Liver (tissue), 9 donors: ENCODE measurements around the gene TLCD3A. TPM values are rescaled to one million over a fixed set of nuclear protein-coding genes. Genes with fewer than 3 reads are reported as not detected.

Experiments
- DNase-seq: peaks from one replicate; pipeline ENCODE4 v3.0.0-alpha.2; 2017; ENCODE audit warnings: low spot score
- H3K27ac ChIP-seq, 2 donors: one replicate each; pipeline ENCODE4 v1.7.0; 2013; ENCODE audit warnings: inconsistent platforms in 2 of 2, low read length in 2 of 2, control low read depth in 1 of 2, low read depth in 1 of 2, mild to moderate bottlenecking in 1 of 2
- H3K27me3 ChIP-seq, 4 donors: one replicate each; pipeline versions ENCODE4 v1.6.1 to v1.7.0; 2013; ENCODE audit warnings: low read length in 3 of 4, inconsistent platforms in 1 of 4, mild to moderate bottlenecking in 1 of 4, moderate library complexity in 1 of 4; ENCODE audit not compliant: control insufficient read depth in 4 of 4, insufficient read depth in 4 of 4
- H3K36me3 ChIP-seq, 4 donors: one replicate each; pipeline versions ENCODE4 v1.6.1 to v1.7.0; 2013; ENCODE audit warnings: low read length in 3 of 4, mild to moderate bottlenecking in 3 of 4, low read depth in 1 of 4, moderate library complexity in 1 of 4; ENCODE audit not compliant: control insufficient read depth in 4 of 4, insufficient read depth in 3 of 4
- H3K4me1 ChIP-seq, 4 donors: one replicate each; pipeline versions ENCODE4 v1.6.1 to v1.7.0; 2013; ENCODE audit warnings: low read length in 3 of 4, mild to moderate bottlenecking in 3 of 4, moderate library complexity in 1 of 4; ENCODE audit not compliant: control insufficient read depth in 4 of 4, insufficient read depth in 4 of 4
- H3K4me3 ChIP-seq, 3 donors: one replicate each; pipeline versions ENCODE4 v1.6.1 to v1.7.0; 2013; ENCODE audit warnings: low read length in 3 of 3, control low read depth in 1 of 3, low read depth in 1 of 3, mild to moderate bottlenecking in 1 of 3
- H3K9ac ChIP-seq, 2 donors: one replicate each; pipeline ENCODE4 v1.7.0; 2013; ENCODE audit warnings: low read length in 2 of 2, mild to moderate bottlenecking in 2 of 2, moderate library complexity in 2 of 2, control low read depth in 1 of 2, low read depth in 1 of 2
- H3K9me3 ChIP-seq, 4 donors: one replicate each; pipeline versions ENCODE4 v1.6.1 to v1.7.0; 2013; ENCODE audit warnings: low read length in 3 of 4; ENCODE audit not compliant: control insufficient read depth in 4 of 4
- ATF3 ChIP-seq: IDR thresholded peaks from 2 replicates; pipeline ENCODE4 v1.6.1; 2016; ENCODE audit warnings: antibody characterized with exemption
- CTCF ChIP-seq: fragments of 150-350 bp; IDR thresholded peaks from 2 replicates; pipeline ENCODE4 v1.5.1; 2017; ENCODE audit warnings: improper control_type of control experiment, low read depth, low read length; ENCODE audit not compliant: missing input control
- EGR1 ChIP-seq, 2 donors: IDR thresholded peaks; 2 replicates each; pipeline ENCODE4 v1.6.1; 2016 to 2018; ENCODE audit warnings: antibody characterized with exemption in 2 of 2, low read depth in 2 of 2
- FOXA1 ChIP-seq: IDR thresholded peaks from 2 replicates; pipeline ENCODE4 v1.6.1; 2016; ENCODE audit warnings: antibody characterized with exemption
- FOXA2 ChIP-seq: IDR thresholded peaks from 2 replicates; pipeline ENCODE4 v1.6.1; 2016; ENCODE audit warnings: antibody characterized with exemption
- GABPA ChIP-seq, 2 donors: IDR thresholded peaks in 1 of 2; conservative IDR thresholded peaks in 1 of 2; 2 replicates each; pipeline ENCODE4 v1.6.1; 2016; ENCODE audit warnings: antibody characterized with exemption in 2 of 2, mild to moderate bottlenecking in 1 of 2, moderate library complexity in 1 of 2
- HNF4A ChIP-seq, 2 donors: conservative IDR thresholded peaks; 2 replicates each; pipeline ENCODE4 v1.6.1; 2016; ENCODE audit warnings: antibody characterized with exemption in 2 of 2, mild to moderate bottlenecking in 2 of 2
- HNF4G ChIP-seq: IDR thresholded peaks from 2 replicates; pipeline ENCODE4 v1.6.1; 2016; ENCODE audit warnings: antibody characterized with exemption
- JUND ChIP-seq, 2 donors: IDR thresholded peaks; 2 replicates each; pipeline ENCODE4 v1.6.1; 2016; ENCODE audit warnings: antibody characterized with exemption in 2 of 2
- MAX ChIP-seq: IDR thresholded peaks from 2 replicates; pipeline ENCODE4 v1.6.1; 2016; ENCODE audit warnings: antibody characterized with exemption
- NR2F2 ChIP-seq: IDR thresholded peaks from 2 replicates; pipeline ENCODE4 v1.6.1; 2016; ENCODE audit warnings: antibody characterized with exemption
- RAD21 ChIP-seq, 2 donors: IDR thresholded peaks; 2 replicates each; pipeline ENCODE4 v1.6.1; 2016; ENCODE audit warnings: antibody characterized with exemption in 2 of 2, mild to moderate bottlenecking in 2 of 2
- REST ChIP-seq: IDR thresholded peaks from 2 replicates; pipeline ENCODE4 v1.6.1; 2016; ENCODE audit warnings: antibody characterized with exemption, mild to moderate bottlenecking
- RXRA ChIP-seq, 2 donors: IDR thresholded peaks; 2 replicates each; pipeline ENCODE4 v1.6.1; 2017 to 2018; ENCODE audit warnings: antibody characterized with exemption in 2 of 2, mild to moderate bottlenecking in 1 of 2
- SP1 ChIP-seq: IDR thresholded peaks from 2 replicates; pipeline ENCODE4 v1.6.1; 2018; ENCODE audit warnings: antibody characterized with exemption, mild to moderate bottlenecking
- TAF1 ChIP-seq: conservative IDR thresholded peaks from 2 replicates; pipeline ENCODE4 v1.6.1; 2016; ENCODE audit warnings: antibody characterized with exemption, mild to moderate bottlenecking
- YY1 ChIP-seq: IDR thresholded peaks from 2 replicates; pipeline ENCODE4 v1.6.1; 2016; ENCODE audit warnings: antibody characterized with exemption, mild to moderate bottlenecking
- ZBTB33 ChIP-seq: IDR thresholded peaks from 2 replicates; pipeline ENCODE4 v1.6.1; 2016; ENCODE audit warnings: antibody characterized with exemption
- WGBS: extraction: QIAGEN DNeasy Blood & Tissue Kit; methylation state at CpG from one replicate; pipeline ENCODE4 v1.1.7; 2013; 5-methylcytosine and 5-hydroxymethylcytosine counted together
- polyA plus RNA-seq, 2 donors: library from polyadenylated mRNA; stranded (reverse) in 1 of 2; unstranded in 1 of 2; fragments of 200-250 nt in 1 of 2; fragments of >200 nt in 1 of 2; fragmentation: Nextera tagmentation in 1 of 2; extraction: Ambion mirVana in 1 of 2; gene quantifications; one replicate each; pipeline versions ENCODE4 v1.2.1 to v1.2.3, GENCODE V29; 2013 to 2015
- total RNA-seq, 2 donors: library from RNA; depleted of rRNA; stranded (reverse); fragments of >200 nt; gene quantifications; one replicate each; pipeline ENCODE4 v1.2.3, GENCODE V29; 2014
- donor health status: healthy.
- donor health status: healthy.
- donor health status: healthy.
- donor health status: healthy.
- donor health status: healthy.

The TLCD3A gene
- total and polyA plus RNA-seq, 4 donors, result 0.57 to 2.3 (median 1.5) TPM

GRCh38 chr17:787641-788221, 55.3 kb downstream of the TLCD3A start (continued):
- no peak for TF ChIP-seq MAX

- no peak overlapping the region for H3K9ac ChIP-seq
- no peak overlapping the region for H3K27ac ChIP-seq
- H3K27me3 ChIP-seq, result no peaks in the 10 kb centered on the region
- peaks cover 0 to 12% (median 6%) of the 10 kb centered on the region in 4 donors for H3K4me1 ChIP-seq
- 93% methylated on average over 4 of the region's 4 CpGs for WGBS
- H3K4me3 ChIP-seq, result no peak overlapping the region
- H3K36me3 ChIP-seq, result peaks cover 4 to 37% (median 25%) of the 10 kb centered on the region in 4 donors
- no peak for DNase-seq
- no peak for TF ChIP-seq RXRA (IDR thresholded peaks at IDR 0.05)
- no peak for TF ChIP-seq SP1
- no peak for TF ChIP-seq REST
- no peak for TF ChIP-seq GABPA (IDR thresholded peaks at IDR 0.05 in 1 of 2, conservative IDR thresholded peaks at IDR 0.05 in 1 of 2)
- no peak for TF ChIP-seq FOXA1
- TF ChIP-seq HNF4G, result no peak
- TF ChIP-seq ATF3, result no peak
- TF ChIP-seq FOXA2, result no peak
- no peak for TF ChIP-seq YY1
- no peak for TF ChIP-seq MAX
- TF ChIP-seq RAD21 (IDR thresholded peaks at IDR 0.05), result no peak
- no peak for TF ChIP-seq JUND (IDR thresholded peaks at IDR 0.05)
- TF ChIP-seq TAF1, result no peak
- no peak for TF ChIP-seq CTCF
- TF ChIP-seq EGR1 (IDR thresholded peaks at IDR 0.05; ENCODE audit: low read depth in 2 of 2), result no peak
- no peak for TF ChIP-seq NR2F2
- TF ChIP-seq ZBTB33, result no peak
- no peak for TF ChIP-seq HNF4A (conservative IDR thresholded peaks at IDR 0.05)
- H3K9me3 ChIP-seq, result no peaks in the 10 kb centered on the region
Measured at GRCh38 chr17:788551-788950, 56.2 kb downstream of the TLCD3A start.
